ENCODE measurements around the gene LEFTY1. TPM values are rescaled to one million over a fixed set of nuclear protein-coding genes. Genes with fewer than 3 reads are reported as not detected.

LEFTY1 gene
- total RNA-seq, 2 experiments from 2014 or later = not detected

- H3K9me3 Mint-ChIP-seq (ENCODE audit: low read depth) = no peaks in the 10 kb centered on the region
- ChIA-PET POLR2A (no interaction called here), CTCF (interaction anchor here (0.6 to 2.3 kb wide), 5 partner anchors 10 to 316 kb away, joined by 3 to 9 read pairs (median 3); no protein-coding TSS in a partner anchor)
- intact Hi-C loops (cut with DNase I, micrococcal nuclease) = no loop called here
- peaks cover 40% of the 10 kb centered on the region for H3K36me3 Mint-ChIP-seq (ENCODE audit: low read depth)
- ATAC-seq (no peak), DNase-seq (no peak)
- no peak overlapping the region for H3K4me3 Mint-ChIP-seq
- peak overlapping the region; percentile 42 for H3K27ac Mint-ChIP-seq
- peaks cover 46% of the 10 kb centered on the region for H3K4me1 Mint-ChIP-seq
- H3K27me3 Mint-ChIP-seq = no peaks in the 10 kb centered on the region
These were observed 18.0 kb downstream of the LEFTY1 start for GRCh38 chr1:225870911-225871310.

DNA sequence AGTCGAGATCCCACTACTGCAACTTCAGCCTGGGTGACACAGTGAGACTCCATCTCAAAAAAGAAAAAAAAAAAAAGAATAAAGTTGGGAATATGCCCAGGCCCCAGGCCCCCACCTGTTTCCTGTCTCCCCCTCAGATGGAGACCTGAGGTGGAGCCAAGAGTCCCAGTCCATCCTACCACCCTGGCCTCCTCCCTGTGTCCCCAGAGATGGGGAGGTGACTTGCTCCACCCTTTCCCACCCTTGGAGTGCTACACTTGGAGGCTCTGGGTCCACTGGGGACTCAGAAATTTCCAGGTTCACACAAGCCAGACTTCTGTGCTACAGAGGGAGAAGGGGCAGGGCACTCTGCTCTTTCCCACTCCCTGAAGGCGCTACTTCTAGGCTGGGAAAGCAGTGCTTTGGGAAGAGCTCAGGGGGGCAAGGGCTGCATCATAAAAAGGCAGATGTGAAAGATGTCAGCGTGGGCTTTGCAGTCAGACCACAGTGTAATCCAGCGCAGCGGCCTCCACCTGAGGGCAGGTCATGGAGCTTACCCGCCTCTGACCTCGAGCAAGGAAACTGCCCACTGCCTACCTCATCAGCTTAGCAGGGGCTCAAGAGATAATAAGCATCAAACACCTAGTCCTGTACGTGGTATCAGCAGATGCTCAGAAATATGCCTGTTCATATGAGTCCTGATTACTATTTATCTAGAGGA lies 20.2 kb downstream of the LEFTY1 start:
- Mint-ChIP-seq H3K4me3 (no peak overlapping the region), H3K27ac (no peak overlapping the region), H3K36me3 (ENCODE audit: low read depth) (peaks cover 47% of the 10 kb centered on the region), H3K27me3 (no peaks in the 10 kb centered on the region), H3K9me3 (ENCODE audit: low read depth) (no peaks in the 10 kb centered on the region), H3K4me1 (peaks cover 53% of the 10 kb centered on the region)
- ChIA-PET POLR2A (interaction anchor here (1.2 kb wide), 1 partner anchor 28 kb away, joined by 3 read pairs; no protein-coding TSS in a partner anchor), CTCF (no interaction called here)
- intact Hi-C loops (cut with DNase I, micrococcal nuclease) = no loop called here
- ATAC-seq (no peak), DNase-seq (no peak)

GRCh38 chr1:225866981-225867380 lies 22.0 kb downstream of the LEFTY1 start:
- H3K36me3 Mint-ChIP-seq (ENCODE audit: low read depth) = peaks cover 49% of the 10 kb centered on the region
- peak overlapping the region; percentile 82 for H3K27ac Mint-ChIP-seq
- intact Hi-C loops (cut with DNase I, micrococcal nuclease) = loop anchor here (1.0 to 2.0 kb wide), 3 partner anchors 14 to 30 kb away; no protein-coding TSS in a partner anchor

DNA sequence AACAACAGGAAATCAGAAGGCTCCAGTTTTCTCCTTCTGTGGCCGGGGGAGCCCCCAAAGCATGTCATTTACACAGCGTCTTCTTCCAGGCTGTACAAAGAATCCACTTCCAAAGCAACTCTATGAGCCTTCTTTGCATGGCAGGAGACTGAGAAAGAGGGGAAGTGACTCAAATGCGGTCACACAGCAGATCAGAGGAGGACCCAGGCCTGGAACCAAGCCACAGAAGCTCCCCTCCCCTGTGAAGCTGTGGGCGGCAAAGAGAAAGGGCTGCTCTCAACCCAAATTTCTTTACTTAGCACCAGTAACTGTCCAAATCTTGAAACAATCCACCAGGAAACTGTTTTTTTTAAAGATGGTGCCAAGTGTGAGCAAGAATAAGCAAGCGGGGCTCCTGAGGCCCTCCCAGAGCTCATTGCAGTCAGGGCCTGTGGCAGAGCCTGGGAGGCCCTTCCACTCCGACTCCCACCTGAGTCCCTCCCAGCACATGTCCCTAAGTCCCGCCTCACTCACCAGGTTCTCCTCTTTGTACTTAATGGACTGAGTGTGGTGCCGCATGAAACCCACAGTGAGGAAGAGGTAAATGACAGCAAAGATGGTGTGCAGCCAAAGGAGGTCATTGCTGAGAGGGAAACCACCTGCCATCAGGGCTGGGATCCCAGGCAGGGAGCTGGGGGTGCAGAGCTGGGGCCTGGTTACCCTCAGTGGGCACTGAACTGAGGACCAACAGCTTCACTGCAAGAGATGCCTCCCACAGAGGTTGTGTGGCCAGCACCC lies 22.7 kb downstream of the LEFTY1 start:
- ATAC-seq (peak; percentile 95), DNase-seq (peak; percentile 88)
- H3K27me3 Mint-ChIP-seq = no peaks in the 10 kb centered on the region
- ChIA-PET POLR2A (interaction anchor here (1.0 to 1.3 kb wide), 3 partner anchors 11 to 89 kb away, joined by 3 to 6 read pairs (median 5); partner anchors contain the start of genes SRP9 and TMEM63A), CTCF (interaction anchor here (0.7 to 1.5 kb wide), 6 partner anchors 15 to 94 kb away, joined by 3 to 7 read pairs (median 4); partner anchors contain the start of gene TMEM63A)
- H3K27ac Mint-ChIP-seq = peak overlapping the region; percentile 82
- H3K4me3 Mint-ChIP-seq = peak overlapping the region; percentile 28
- intact Hi-C loops (cut with DNase I, micrococcal nuclease) = loop anchor here (1.0 to 2.0 kb wide), 3 partner anchors 15 to 31 kb away; no protein-coding TSS in a partner anchor
- H3K36me3 Mint-ChIP-seq (ENCODE audit: low read depth) = peaks cover 48% of the 10 kb centered on the region
- H3K4me1 Mint-ChIP-seq = peaks cover 43% of the 10 kb centered on the region
- no peaks in the 10 kb centered on the region for H3K9me3 Mint-ChIP-seq (ENCODE audit: low read depth)

More at GRCh38 chr1:225866981-225867380, 22.0 kb downstream of the LEFTY1 start:
- H3K4me1 Mint-ChIP-seq = peaks cover 47% of the 10 kb centered on the region
- POLR2A ChIA-PET = interaction anchor here (1.0 to 1.3 kb wide), 2 partner anchors 12 to 15 kb away, joined by 3 to 6 read pairs; partner anchors contain the start of gene TMEM63A
- CTCF ChIA-PET = interaction anchor here (0.7 to 1.5 kb wide), 4 partner anchors 14 to 58 kb away, joined by 3 to 7 read pairs (median 4); no protein-coding TSS in a partner anchor
- ATAC-seq (no peak), DNase-seq (no peak)
- H3K9me3 Mint-ChIP-seq (ENCODE audit: low read depth) = no peaks in the 10 kb centered on the region
- H3K27me3 Mint-ChIP-seq = no peaks in the 10 kb centered on the region
- H3K4me3 Mint-ChIP-seq = no peak overlapping the region

DNA sequence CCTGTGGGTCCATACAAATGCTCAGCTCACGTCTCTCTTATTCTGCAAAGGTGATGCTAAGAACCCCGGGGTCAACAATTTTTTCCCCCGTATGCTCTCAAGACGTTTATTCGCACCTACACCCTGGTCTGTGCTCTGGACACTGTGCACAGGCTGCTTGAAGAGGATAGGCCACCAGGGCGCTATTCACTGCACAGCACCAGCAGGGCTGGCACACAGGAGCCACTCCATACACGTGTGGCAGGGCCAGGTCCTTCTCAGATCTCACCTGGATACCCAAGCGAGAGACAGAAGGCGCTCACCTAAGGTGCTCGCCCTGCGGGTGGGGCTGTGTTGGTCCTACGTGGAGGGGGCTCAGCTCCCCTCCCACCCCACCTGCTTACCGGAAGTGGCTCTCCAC lies 23.4 kb downstream of the LEFTY1 start:
- no peaks in the 10 kb centered on the region for H3K9me3 Mint-ChIP-seq (ENCODE audit: low read depth)
- intact Hi-C loops (cut with DNase I, micrococcal nuclease) = no loop called here
- peaks cover 43% of the 10 kb centered on the region for H3K4me1 Mint-ChIP-seq
- ATAC-seq (peak; percentile 35), DNase-seq (no peak)
- ChIA-PET POLR2A (interaction anchor here (1.0 kb wide), 1 partner anchor 88 kb away, joined by 5 read pairs; the partner anchor contains the start of gene SRP9), CTCF (interaction anchor here (1.0 to 1.5 kb wide), 2 partner anchors 16 to 17 kb away, joined by 5 to 7 read pairs; partner anchors contain the start of gene TMEM63A)
- peak overlapping the region; percentile 82 for H3K27ac Mint-ChIP-seq
- peaks cover 44% of the 10 kb centered on the region for H3K36me3 Mint-ChIP-seq (ENCODE audit: low read depth)
- peak overlapping the region; percentile 28 for H3K4me3 Mint-ChIP-seq
- no peaks in the 10 kb centered on the region for H3K27me3 Mint-ChIP-seq

- Mint-ChIP-seq H3K4me3 (no peak overlapping the region), H3K36me3 (ENCODE audit: low read depth) (peaks cover 54% of the 10 kb centered on the region), H3K4me1 (peaks cover 42% of the 10 kb centered on the region), H3K9me3 (ENCODE audit: low read depth) (no peaks in the 10 kb centered on the region), H3K27ac (no peak overlapping the region), H3K27me3 (no peaks in the 10 kb centered on the region)
- DNase-seq = no peak
- ATAC-seq = no peak
- ChIA-PET POLR2A (no interaction called here), CTCF (interaction anchor here (0.6 kb wide), 1 partner anchor 21 kb away, joined by 3 read pairs; no protein-coding TSS in a partner anchor)
- intact Hi-C loops (cut with DNase I, micrococcal nuclease) = no loop called here
These were observed 25.8 kb downstream of the LEFTY1 start for GRCh38 chr1:225863167-225863566.

DNA sequence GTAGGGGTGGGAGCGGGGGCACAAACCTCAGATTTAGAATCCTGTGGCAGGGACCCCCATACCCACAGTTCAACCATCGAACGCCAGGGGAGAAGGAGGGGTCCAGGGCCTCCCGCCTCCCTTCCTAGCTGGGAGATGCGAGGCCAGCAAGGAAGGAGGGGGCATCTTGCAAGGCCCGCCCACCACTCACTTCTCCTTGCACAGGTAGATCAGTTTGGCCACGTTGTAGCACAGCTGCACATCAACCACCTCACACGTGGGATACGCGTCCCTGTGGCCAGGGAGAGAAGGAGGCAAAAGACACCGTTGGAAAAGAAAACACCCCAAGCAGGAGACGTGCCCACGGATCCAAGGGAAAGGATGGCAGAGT lies 26.4 kb downstream of the LEFTY1 start:
- DNase-seq = no peak
- H3K36me3 Mint-ChIP-seq (ENCODE audit: low read depth) = peaks cover 50% of the 10 kb centered on the region
- intact Hi-C loops (cut with DNase I, micrococcal nuclease) = no loop called here
- H3K4me3 Mint-ChIP-seq = no peak overlapping the region
- CTCF ChIA-PET = interaction anchor here (0.6 kb wide), 1 partner anchor 20 kb away, joined by 3 read pairs; no protein-coding TSS in a partner anchor
- no peak overlapping the region for H3K27ac Mint-ChIP-seq
- POLR2A ChIA-PET = no interaction called here
- H3K9me3 Mint-ChIP-seq (ENCODE audit: low read depth) = no peaks in the 10 kb centered on the region
- no peak for ATAC-seq
- peaks cover 37% of the 10 kb centered on the region for H3K4me1 Mint-ChIP-seq
- no peaks in the 10 kb centered on the region for H3K27me3 Mint-ChIP-seq

DNA sequence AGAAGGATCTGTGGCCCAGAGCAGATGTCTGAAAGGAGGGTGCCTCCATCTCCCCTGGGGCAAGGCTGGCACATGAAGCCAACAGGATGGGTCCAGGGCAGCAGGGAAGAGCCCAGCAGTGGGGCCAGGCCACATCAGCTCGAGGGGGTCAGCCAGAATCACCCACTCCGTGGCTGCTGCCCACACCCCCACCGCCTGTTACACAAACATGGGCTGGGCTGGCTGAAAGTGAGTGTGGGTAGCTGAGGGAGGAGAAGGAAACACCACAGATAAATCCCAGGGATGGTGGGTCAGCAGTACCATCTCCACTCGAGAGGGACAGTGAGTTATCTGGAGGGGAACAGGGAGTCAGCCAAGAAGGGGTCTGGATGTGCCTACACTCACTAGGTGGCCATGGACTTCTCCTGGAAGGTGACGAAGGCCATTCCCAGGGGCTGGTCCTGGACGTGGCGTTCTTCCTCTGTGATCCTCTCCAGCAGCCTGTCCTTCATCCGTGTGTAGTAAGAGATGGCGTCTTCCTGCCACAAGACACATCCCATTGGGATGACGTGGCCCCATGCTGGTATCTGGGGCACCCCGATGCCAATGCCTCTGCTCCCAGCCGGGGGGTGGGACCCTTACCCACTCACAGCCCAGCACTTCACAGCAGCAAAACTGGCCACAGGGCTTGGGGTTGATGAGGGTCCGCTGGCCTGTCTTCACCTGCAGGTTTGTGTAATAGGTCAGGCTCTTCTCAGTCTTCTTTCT lies 26.9 kb downstream of the LEFTY1 start:
- CTCF ChIA-PET = interaction anchor here (0.9 kb wide), 1 partner anchor 76 kb away, joined by 3 read pairs; no protein-coding TSS in a partner anchor
- Mint-ChIP-seq H3K9me3 (ENCODE audit: low read depth) (no peaks in the 10 kb centered on the region), H3K4me1 (peaks cover 32% of the 10 kb centered on the region), H3K4me3 (no peak overlapping the region), H3K27ac (no peak overlapping the region), H3K36me3 (ENCODE audit: low read depth) (peaks cover 46% of the 10 kb centered on the region), H3K27me3 (no peaks in the 10 kb centered on the region)
- POLR2A ChIA-PET = interaction anchor here (0.7 kb wide), 1 partner anchor 108 kb away, joined by 3 read pairs; no protein-coding TSS in a partner anchor
- ATAC-seq (no peak), DNase-seq (no peak)
- intact Hi-C loops (cut with DNase I, micrococcal nuclease) = no loop called here

- no peak overlapping the region for H3K4me3 Mint-ChIP-seq
- CTCF ChIA-PET = interaction anchor here (0.6 kb wide), 1 partner anchor 61 kb away, joined by 3 read pairs; no protein-coding TSS in a partner anchor
- peaks cover 21% of the 10 kb centered on the region for H3K4me1 Mint-ChIP-seq
- intact Hi-C loops (cut with DNase I, micrococcal nuclease) = no loop called here
- H3K27ac Mint-ChIP-seq = no peak overlapping the region
- H3K9me3 Mint-ChIP-seq (ENCODE audit: low read depth) = no peaks in the 10 kb centered on the region
- DNase-seq (no peak), ATAC-seq (no peak)
- H3K27me3 Mint-ChIP-seq = no peaks in the 10 kb centered on the region
- POLR2A ChIA-PET = interaction anchor here (0.7 kb wide), 2 partner anchors 107 to 137 kb away, joined by 3 to 4 read pairs; no protein-coding TSS in a partner anchor
- H3K36me3 Mint-ChIP-seq (ENCODE audit: low read depth) = peaks cover 41% of the 10 kb centered on the region
These were observed 28.0 kb downstream of the LEFTY1 start for GRCh38 chr1:225860876-225861441.

GRCh38 chr1:225860107-225860506 lies 28.8 kb downstream of the LEFTY1 start:
- CTCF ChIA-PET = interaction anchor here (0.8 to 1.3 kb wide), 2 partner anchors 103 to 116 kb away, joined by 3 read pairs; no protein-coding TSS in a partner anchor
- POLR2A ChIA-PET = no interaction called here
- peaks cover 17% of the 10 kb centered on the region for H3K4me1 Mint-ChIP-seq
- no peak overlapping the region for H3K4me3 Mint-ChIP-seq
- no peak for ATAC-seq
- H3K27ac Mint-ChIP-seq = no peak overlapping the region
- H3K36me3 Mint-ChIP-seq (ENCODE audit: low read depth) = peaks cover 38% of the 10 kb centered on the region
- no peak for DNase-seq
- no peaks in the 10 kb centered on the region for H3K27me3 Mint-ChIP-seq
- H3K9me3 Mint-ChIP-seq (ENCODE audit: low read depth) = no peaks in the 10 kb centered on the region
- intact Hi-C loops (cut with DNase I, micrococcal nuclease) = no loop called here

Data from activated CD4-positive, alpha-beta T cell treated with anti-CD3 and anti-CD28 coated beads for 36 hours (primary cell).